DND-41 (cell line): ENCODE data around the gene IFT80.

Source experiments
- ATAC-seq: fragments of 200-7000 bp; cut with Tn5 transposase; 3 replicates; pipeline ENCODE4 v1.9.1; 2021; ENCODE audit warnings: low read depth; ENCODE audit not compliant: insufficient read depth
- DNase-seq: peaks from one replicate; pipeline ENCODE4 v3.0.0-alpha.2; 2020
- H2AFZ ChIP-seq: 2 replicates; pipeline ENCODE4 v1.6.0; 2012; ENCODE audit warnings: low read depth, low read length
- H3K27ac ChIP-seq: 2 replicates; pipeline ENCODE4 v1.5.1; 2012; ENCODE audit warnings: low read length, inconsistent platforms
- H3K27me3 ChIP-seq: fragments of 200-600 bp; sonication (generic); 2 replicates; pipeline ENCODE4 v1.6.0; 2012; ENCODE audit warnings: low read length, mild to moderate bottlenecking, inconsistent platforms; ENCODE audit not compliant: insufficient read depth, poor library complexity
- H3K36me3 ChIP-seq: 2 replicates; pipeline ENCODE4 v1.5.1; 2012; ENCODE audit warnings: low read length, inconsistent platforms; ENCODE audit not compliant: insufficient read depth
- H3K4me1 ChIP-seq: 2 replicates; pipeline ENCODE4 v1.5.1; 2012; ENCODE audit warnings: mild to moderate bottlenecking, low read length; ENCODE audit not compliant: insufficient read depth
- H3K4me2 ChIP-seq: 2 replicates; pipeline ENCODE4 v1.6.0; 2012; ENCODE audit warnings: mild to moderate bottlenecking, moderate library complexity, low read length, inconsistent platforms; ENCODE audit not compliant: insufficient read depth
- H3K4me3 ChIP-seq, 2 experiments: fragments of 200-600 bp in 1 of 2; shearing (Covaris generic) in 1 of 2; 2 replicates each; pipeline ENCODE4 v1.5.1; 2012 to 2016; ENCODE audit warnings: inconsistent platforms in 2 of 2, low read length in 2 of 2, mild to moderate bottlenecking in 2 of 2, low read depth in 1 of 2, moderate library complexity in 1 of 2
- H3K79me2 ChIP-seq: 2 replicates; pipeline ENCODE4 v1.6.0; 2012; ENCODE audit warnings: low read length, inconsistent platforms; ENCODE audit not compliant: insufficient read depth
- H3K9ac ChIP-seq: 2 replicates; pipeline ENCODE4 v1.6.0; 2012; ENCODE audit warnings: low read depth, mild to moderate bottlenecking, inconsistent platforms, low read length, moderate library complexity
- H3K9me3 ChIP-seq: 2 replicates; pipeline ENCODE4 v1.5.1; 2012; ENCODE audit warnings: low read length, moderate library complexity, mild to moderate bottlenecking, inconsistent platforms; ENCODE audit not compliant: insufficient read depth, severe bottlenecking
- H4K20me1 ChIP-seq: 2 replicates; pipeline ENCODE4 v1.6.0; 2012; ENCODE audit warnings: low read length; ENCODE audit not compliant: insufficient read depth
- EZH2 ChIP-seq: IDR thresholded peaks from 3 replicates; pipeline ENCODE4 v1.6.1; 2012; ENCODE audit warnings: borderline replicate concordance, low read depth, mild to moderate bottlenecking, moderate library complexity, low read length, inconsistent platforms; ENCODE audit not compliant: severe bottlenecking
- TF ChIP-seq, protein P1 (sequence below): IDR thresholded peaks from 2 replicates; pipeline ENCODE4 v1.5.1; 2012; ENCODE audit warnings: borderline replicate concordance, low read length, moderate library complexity, mild to moderate bottlenecking; ENCODE audit not compliant: poor library complexity, severe bottlenecking; ENCODE audit errors: extremely low read depth

The IFT80 gene

DNA sequence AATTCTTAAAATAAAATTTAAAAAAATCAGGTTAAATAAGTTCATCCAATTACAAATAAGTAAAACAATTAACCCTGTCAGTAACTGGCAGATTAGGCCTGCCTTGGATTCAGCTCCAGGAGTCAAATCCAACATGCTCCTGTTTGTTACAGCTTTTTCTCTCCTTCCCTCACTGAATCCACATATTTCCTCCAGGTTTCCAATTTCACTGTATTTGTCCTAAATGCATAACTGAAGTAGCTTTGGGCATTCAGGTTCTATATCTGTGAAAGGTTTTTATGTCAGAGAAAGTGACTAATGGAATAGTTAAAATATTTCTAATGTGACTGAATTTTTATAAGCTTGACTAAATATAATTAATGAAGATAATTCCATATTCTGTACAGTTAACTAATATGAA, 79.7 kb downstream of the IFT80 start:
- no peaks in the 10 kb centered on the region for H4K20me1 ChIP-seq
- no peak overlapping the region for H3K4me2 ChIP-seq
- peaks cover 6% of the 10 kb centered on the region; the same call in 1 of the 2 replicates for H3K36me3 ChIP-seq
- H2AFZ ChIP-seq: no peak overlapping the region
- H3K27me3 ChIP-seq: no peaks in the 10 kb centered on the region
- no peak overlapping the region for H3K4me3 ChIP-seq
- DNase-seq (no peak), ATAC-seq (no peak)
- no peak for TF ChIP-seq EZH2
- TF ChIP-seq, protein P1, sequence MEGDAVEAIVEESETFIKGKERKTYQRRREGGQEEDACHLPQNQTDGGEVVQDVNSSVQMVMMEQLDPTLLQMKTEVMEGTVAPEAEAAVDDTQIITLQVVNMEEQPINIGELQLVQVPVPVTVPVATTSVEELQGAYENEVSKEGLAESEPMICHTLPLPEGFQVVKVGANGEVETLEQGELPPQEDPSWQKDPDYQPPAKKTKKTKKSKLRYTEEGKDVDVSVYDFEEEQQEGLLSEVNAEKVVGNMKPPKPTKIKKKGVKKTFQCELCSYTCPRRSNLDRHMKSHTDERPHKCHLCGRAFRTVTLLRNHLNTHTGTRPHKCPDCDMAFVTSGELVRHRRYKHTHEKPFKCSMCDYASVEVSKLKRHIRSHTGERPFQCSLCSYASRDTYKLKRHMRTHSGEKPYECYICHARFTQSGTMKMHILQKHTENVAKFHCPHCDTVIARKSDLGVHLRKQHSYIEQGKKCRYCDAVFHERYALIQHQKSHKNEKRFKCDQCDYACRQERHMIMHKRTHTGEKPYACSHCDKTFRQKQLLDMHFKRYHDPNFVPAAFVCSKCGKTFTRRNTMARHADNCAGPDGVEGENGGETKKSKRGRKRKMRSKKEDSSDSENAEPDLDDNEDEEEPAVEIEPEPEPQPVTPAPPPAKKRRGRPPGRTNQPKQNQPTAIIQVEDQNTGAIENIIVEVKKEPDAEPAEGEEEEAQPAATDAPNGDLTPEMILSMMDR: no peak
- H3K4me1 ChIP-seq: no peaks in the 10 kb centered on the region
- no peaks in the 10 kb centered on the region for H3K9me3 ChIP-seq
- no peak overlapping the region for H3K27ac ChIP-seq
- H3K9ac ChIP-seq: no peak overlapping the region
- no peaks in the 10 kb centered on the region for H3K79me2 ChIP-seq

DNA sequence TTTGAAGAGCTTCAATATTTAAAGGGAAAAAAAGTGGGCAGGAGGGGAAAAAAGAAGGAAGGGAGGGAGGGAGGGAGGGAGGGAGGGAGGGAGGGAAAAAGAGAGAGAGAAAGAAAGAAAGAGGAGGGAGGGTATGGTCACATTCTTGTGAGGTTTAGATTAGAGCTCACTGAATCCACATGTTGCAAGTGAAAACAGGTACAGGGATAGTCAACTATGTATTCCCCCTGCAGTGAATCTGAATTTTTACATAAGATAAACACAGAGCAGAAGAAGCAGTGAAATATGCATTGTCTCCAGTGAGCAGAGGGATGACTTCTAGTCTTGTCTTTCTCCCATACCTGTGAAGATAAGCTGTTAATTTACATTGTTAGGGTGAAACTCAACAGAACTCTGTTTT, 84.0 kb downstream of the IFT80 start:
- Histone ChIP-seq H3K27me3 (no peaks in the 10 kb centered on the region), H3K4me1 (no peaks in the 10 kb centered on the region), H3K4me3 (no peak overlapping the region), H3K4me2 (no peak overlapping the region), H2AFZ (no peak overlapping the region), H3K27ac (no peak overlapping the region), H3K79me2 (no peaks in the 10 kb centered on the region), H3K36me3 (peaks cover 6% of the 10 kb centered on the region; the same call in 1 of the 2 replicates), H3K9me3 (no peaks in the 10 kb centered on the region), H4K20me1 (no peaks in the 10 kb centered on the region), H3K9ac (no peak overlapping the region)
- DNase-seq (no peak), ATAC-seq (no peak)
- no peak for TF ChIP-seq EZH2
- TF ChIP-seq, protein P1: no peak

DNA sequence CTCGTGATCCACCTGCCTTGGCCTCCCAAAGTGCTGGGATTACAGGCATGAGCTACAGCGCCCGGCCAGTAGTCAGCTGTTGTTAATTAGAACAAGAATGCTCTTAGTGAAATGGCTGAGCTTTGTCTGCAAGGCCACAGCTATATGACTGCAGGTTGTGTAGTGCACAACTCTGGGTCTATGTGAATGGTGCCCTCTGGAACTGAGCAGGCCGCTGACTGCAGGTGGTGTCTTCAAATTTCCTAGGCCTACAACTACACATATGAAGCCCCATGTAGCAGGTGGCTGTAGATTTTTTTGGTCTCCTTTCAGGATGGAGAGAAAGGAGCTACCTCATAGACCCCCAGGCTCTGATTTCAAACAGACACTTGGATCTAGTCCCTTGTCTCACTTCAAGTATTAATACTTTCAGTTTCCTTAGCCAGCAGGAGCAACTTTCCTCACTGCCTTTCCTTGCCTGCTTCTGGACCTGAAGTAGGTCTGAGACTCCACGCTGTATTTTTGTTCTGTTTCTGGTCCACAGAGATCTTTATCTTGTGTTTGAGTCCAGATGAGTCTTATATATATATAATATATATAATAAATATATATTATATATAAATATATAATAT, 86.9 kb downstream of the IFT80 start:
- H2AFZ ChIP-seq: no peak overlapping the region
- no peaks in the 10 kb centered on the region for H3K9me3 ChIP-seq
- no peak for TF ChIP-seq EZH2
- TF ChIP-seq, protein P1: no peak
- H3K9ac ChIP-seq: no peak overlapping the region
- no peak overlapping the region for H3K4me3 ChIP-seq
- no peaks in the 10 kb centered on the region for H3K79me2 ChIP-seq
- peaks cover 10% of the 10 kb centered on the region; the same call in 1 of the 2 replicates for H3K36me3 ChIP-seq
- H4K20me1 ChIP-seq: no peaks in the 10 kb centered on the region
- H3K4me1 ChIP-seq: no peaks in the 10 kb centered on the region
- DNase-seq (no peak), ATAC-seq (peak; percentile 52; the same call in 2 of the 3 replicates)
- no peaks in the 10 kb centered on the region for H3K27me3 ChIP-seq
- H3K27ac ChIP-seq: no peak overlapping the region
- no peak overlapping the region for H3K4me2 ChIP-seq
